Left ventricle myocardium inferior (tissue), 1 donor: ENCODE data around the gene PSMD1. TPM values are rescaled to one million over a fixed set of nuclear protein-coding genes. Genes with fewer than 3 reads are reported as not detected.

Experiments
- DNase-seq: peaks from one replicate; pipeline ENCODE4 v3.0.0-alpha.2; 2020
- H3K27ac ChIP-seq: fragments of 200-600 bp; replicated peaks from 2 replicates; pipeline ENCODE4 v1.8.0; 2021
- H3K27me3 ChIP-seq: fragments of 200-600 bp; 2 replicates; pipeline ENCODE4 v1.8.0; 2021; ENCODE audit warnings: low read depth
- H3K36me3 ChIP-seq: fragments of 200-600 bp; 2 replicates; pipeline ENCODE4 v1.8.0; 2021
- H3K4me1 ChIP-seq: fragments of 200-600 bp; 2 replicates; pipeline ENCODE4 v1.8.0; 2021
- H3K4me3 ChIP-seq: fragments of 200-600 bp; 2 replicates; pipeline ENCODE4 v1.8.0; 2021; ENCODE audit warnings: mild to moderate bottlenecking, moderate library complexity
- H3K9me3 ChIP-seq: fragments of 200-600 bp; replicated peaks from 2 replicates; pipeline ENCODE4 v1.8.0; 2021
- intact Hi-C: fragments of 100-400 bp; cut with micrococcal nuclease; formaldehyde crosslinking; loops from one replicate; pipeline ENCODE4 v1.11.0; 2022
- total RNA-seq: library from RNA; stranded (reverse); fragmentation: NEBNext Ultra II Directional; extraction: Animal tissue kit (Norgen Biotek cat#: 25700); gene quantifications from one replicate; pipeline ENCODE4 v1.2.1, GENCODE V29; 2021
- TF ChIP-seq, protein P1 (sequence below): fragments of 200-600 bp; IDR thresholded peaks from 2 replicates; pipeline ENCODE4 v1.8.0; 2021; ENCODE audit warnings: antibody characterized with exemption, mild to moderate bottlenecking, borderline replicate concordance
- donor health status: DM: no; HTN: yes; CAD: no; lungs with severe emphysema.

The PSMD1 gene
- total RNA-seq, 1 donor from 2014 or later = 90.5 TPM

DNA sequence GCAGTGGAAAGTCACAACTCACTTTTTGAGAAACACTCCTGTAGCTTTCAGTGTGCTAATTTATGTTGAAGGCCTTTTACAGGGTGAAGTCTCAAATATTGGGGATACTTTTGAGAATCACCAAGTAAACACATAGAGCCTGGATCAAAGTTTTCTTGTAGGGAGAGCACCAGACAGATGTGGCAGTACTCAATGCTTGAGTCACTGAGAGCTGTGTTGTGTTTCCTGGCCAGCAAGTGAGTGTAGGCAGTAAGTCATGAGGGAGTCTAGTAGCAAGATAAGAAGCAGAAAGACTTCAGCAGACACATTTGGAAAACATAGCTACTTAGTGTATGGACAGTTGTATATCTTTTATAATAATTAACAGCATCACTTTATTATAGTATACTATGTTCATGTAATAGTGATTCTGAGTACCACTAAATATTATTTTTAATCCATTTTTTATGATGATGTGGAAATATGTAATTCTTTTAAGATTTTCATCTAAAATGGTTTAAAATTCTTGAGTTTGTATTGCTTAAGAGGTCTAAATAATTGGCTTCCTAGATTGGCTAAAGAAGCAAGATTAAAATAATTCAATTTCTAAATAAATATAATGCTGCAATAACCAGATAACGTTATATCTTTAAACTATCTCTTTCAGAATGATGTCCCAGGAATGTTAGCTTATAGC lies 12.8 kb downstream of the PSMD1 start:
- no peak overlapping the region for H3K27ac ChIP-seq
- intact Hi-C loops = no loop called here
- TF ChIP-seq, protein P1, sequence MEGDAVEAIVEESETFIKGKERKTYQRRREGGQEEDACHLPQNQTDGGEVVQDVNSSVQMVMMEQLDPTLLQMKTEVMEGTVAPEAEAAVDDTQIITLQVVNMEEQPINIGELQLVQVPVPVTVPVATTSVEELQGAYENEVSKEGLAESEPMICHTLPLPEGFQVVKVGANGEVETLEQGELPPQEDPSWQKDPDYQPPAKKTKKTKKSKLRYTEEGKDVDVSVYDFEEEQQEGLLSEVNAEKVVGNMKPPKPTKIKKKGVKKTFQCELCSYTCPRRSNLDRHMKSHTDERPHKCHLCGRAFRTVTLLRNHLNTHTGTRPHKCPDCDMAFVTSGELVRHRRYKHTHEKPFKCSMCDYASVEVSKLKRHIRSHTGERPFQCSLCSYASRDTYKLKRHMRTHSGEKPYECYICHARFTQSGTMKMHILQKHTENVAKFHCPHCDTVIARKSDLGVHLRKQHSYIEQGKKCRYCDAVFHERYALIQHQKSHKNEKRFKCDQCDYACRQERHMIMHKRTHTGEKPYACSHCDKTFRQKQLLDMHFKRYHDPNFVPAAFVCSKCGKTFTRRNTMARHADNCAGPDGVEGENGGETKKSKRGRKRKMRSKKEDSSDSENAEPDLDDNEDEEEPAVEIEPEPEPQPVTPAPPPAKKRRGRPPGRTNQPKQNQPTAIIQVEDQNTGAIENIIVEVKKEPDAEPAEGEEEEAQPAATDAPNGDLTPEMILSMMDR = no peak
- H3K9me3 ChIP-seq = no peaks in the 10 kb centered on the region
- H3K27me3 ChIP-seq = no peaks in the 10 kb centered on the region
- H3K4me1 ChIP-seq = no peaks in the 10 kb centered on the region
- DNase-seq = no peak
- no peak overlapping the region for H3K4me3 ChIP-seq
- peaks cover 92% of the 10 kb centered on the region for H3K36me3 ChIP-seq

DNA sequence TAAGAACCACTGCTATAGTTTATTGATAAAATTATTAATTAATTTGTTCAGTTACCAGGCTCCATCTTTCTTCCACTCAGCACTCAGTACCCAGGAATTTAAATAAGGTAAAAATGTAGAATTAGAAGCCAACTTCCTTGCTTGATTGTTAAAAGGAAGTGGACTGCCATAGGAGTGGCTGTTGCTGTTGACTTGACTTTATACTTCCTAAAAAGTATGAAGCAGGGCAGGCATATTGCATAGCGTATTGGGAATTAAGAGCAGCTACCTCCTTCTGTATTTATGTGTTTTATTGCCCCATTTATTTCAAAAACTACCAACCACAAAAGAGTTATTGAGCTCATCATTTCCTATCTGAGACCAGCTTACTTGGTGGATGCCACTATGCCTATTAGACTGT lies 27.9 kb downstream of the PSMD1 start:
- Histone ChIP-seq H3K36me3 (peaks cover 100% of the 10 kb centered on the region), H3K27me3 (no peaks in the 10 kb centered on the region), H3K4me3 (no peak overlapping the region), H3K9me3 (no peaks in the 10 kb centered on the region), H3K27ac (no peak overlapping the region), H3K4me1 (no peaks in the 10 kb centered on the region)
- TF ChIP-seq, protein P1 = no peak
- intact Hi-C loops = no loop called here
- no peak for DNase-seq

DNA sequence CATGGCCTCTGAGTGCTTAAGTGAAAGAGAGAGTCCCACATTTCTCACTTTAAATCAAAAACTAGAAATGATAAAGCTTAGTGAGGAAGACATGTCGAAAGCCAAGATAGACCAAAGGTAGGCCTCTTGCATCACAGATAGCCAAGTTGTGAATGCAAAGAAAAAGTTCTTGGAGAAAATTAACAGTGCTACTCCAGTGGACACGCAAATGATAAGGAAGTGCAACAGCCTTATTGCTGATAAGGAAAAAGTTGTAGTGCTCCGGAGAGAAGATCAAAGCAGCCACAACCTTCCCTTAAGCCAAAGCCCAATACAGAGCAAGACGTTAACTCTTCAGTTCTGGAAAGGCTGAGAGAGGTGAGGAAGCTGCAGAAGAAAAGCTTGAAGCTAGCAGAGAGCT lies 32.1 kb downstream of the PSMD1 start:
- no peak overlapping the region for H3K27ac ChIP-seq
- no peaks in the 10 kb centered on the region for H3K9me3 ChIP-seq
- no peak for DNase-seq
- no peaks in the 10 kb centered on the region for H3K4me1 ChIP-seq
- no peak overlapping the region for H3K4me3 ChIP-seq
- peaks cover 86% of the 10 kb centered on the region for H3K36me3 ChIP-seq
- H3K27me3 ChIP-seq = no peaks in the 10 kb centered on the region
- TF ChIP-seq, protein P1 = no peak
- intact Hi-C loops = no loop called here

DNA sequence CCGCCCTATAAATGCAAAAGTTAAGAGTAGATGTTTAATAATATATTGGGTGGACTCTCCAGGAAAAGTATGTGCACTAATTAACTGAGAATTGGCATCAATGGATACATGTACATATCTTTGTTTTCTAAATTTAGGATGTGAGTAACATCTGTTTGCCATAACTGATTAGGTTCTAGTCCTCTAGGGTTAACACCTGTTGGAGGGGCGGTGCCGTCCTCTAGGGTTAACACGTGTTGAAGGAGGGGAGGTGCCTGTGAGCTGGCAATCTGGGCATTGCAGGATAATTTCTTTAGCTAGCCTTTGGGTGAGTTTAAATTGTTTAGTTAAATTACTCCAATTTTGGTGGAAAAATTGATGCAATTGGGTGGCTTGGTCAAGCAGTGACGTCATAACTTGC lies 37.3 kb downstream of the PSMD1 start:
- intact Hi-C loops = no loop called here
- no peak for DNase-seq
- H3K36me3 ChIP-seq = peaks cover 76% of the 10 kb centered on the region

DNA sequence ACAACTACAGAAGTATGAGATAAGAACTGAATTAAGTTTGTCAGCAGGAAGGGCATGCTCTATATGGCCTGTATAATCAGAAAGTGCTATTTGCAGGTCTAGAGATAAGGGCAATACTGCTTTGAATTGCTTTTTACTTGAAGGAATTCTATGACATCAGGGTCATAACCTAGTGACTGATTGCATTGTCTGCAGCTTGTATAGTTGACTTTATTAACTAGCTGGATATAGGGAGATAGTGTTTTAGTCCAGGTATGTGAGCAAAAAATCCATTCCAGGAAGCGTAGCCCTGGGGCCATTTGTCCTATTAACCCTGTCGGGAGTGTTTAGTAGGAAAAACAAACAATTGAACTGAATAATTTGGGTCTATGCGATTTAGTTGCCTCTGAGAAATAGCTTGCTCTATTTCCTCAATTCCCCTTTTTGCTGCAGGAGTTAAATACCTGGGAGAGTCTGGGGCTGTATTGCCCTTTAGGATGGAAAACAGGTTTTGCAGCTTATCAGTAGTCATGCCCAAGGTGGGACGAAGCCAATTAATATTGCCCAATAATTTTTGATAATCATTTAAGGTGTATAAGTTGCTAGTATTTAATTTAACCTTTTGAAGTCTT lies 38.2 kb downstream of the PSMD1 start:
- TF ChIP-seq, protein P1 = no peak
- intact Hi-C loops = no loop called here
- H3K36me3 ChIP-seq = peaks cover 76% of the 10 kb centered on the region
- H3K4me3 ChIP-seq = no peak overlapping the region
- no peak overlapping the region for H3K27ac ChIP-seq
- H3K4me1 ChIP-seq = no peaks in the 10 kb centered on the region
- no peak for DNase-seq
- H3K9me3 ChIP-seq = peaks cover 15% of the 10 kb centered on the region
- H3K27me3 ChIP-seq = no peaks in the 10 kb centered on the region

More for the DNA sequence above, 37.3 kb downstream of the PSMD1 start:
- no peak overlapping the region for H3K4me3 ChIP-seq
- TF ChIP-seq, protein P1 = no peak
- no peaks in the 10 kb centered on the region for H3K4me1 ChIP-seq
- H3K27ac ChIP-seq = no peak overlapping the region
- no peaks in the 10 kb centered on the region for H3K27me3 ChIP-seq
- H3K9me3 ChIP-seq = peaks cover 6% of the 10 kb centered on the region
